Upper lobe of right lung (tissue), 1 donor: ENCODE data around the gene RPL22. TPM values are rescaled to one million over a fixed set of nuclear protein-coding genes. Genes with fewer than 3 reads are reported as not detected.

Experiments
- ATAC-seq: fragments of 200-7000 bp; cut with Tn5 transposase; one replicate; pipeline ENCODE4 v1.9.1; 2020; ENCODE audit warnings: mild to moderate bottlenecking, moderate library complexity
- DNase-seq: peaks from one replicate; pipeline ENCODE4 v3.0.0-alpha.2; 2020
- H3K27ac ChIP-seq: fragments of 200-600 bp; one replicate; pipeline ENCODE4 v1.8.0; 2022
- H3K27me3 ChIP-seq: fragments of 200-600 bp; one replicate; pipeline ENCODE4 v1.8.0; 2022; ENCODE audit warnings: mild to moderate bottlenecking
- H3K36me3 ChIP-seq: fragments of 200-600 bp; one replicate; pipeline ENCODE4 v1.8.0; 2022
- H3K4me1 ChIP-seq: fragments of 200-600 bp; one replicate; pipeline ENCODE4 v1.8.0; 2022
- H3K4me3 ChIP-seq: fragments of 200-600 bp; one replicate; pipeline ENCODE4 v1.8.0; 2022; ENCODE audit warnings: mild to moderate bottlenecking
- H3K9me3 ChIP-seq: fragments of 200-600 bp; one replicate; pipeline ENCODE4 v1.8.0; 2022
- CTCF ChIP-seq: fragments of 200-600 bp; IDR thresholded peaks from one replicate; pipeline ENCODE4 v1.8.0; 2022; ENCODE audit warnings: antibody characterized with exemption
- intact Hi-C: fragments of 100-400 bp; cut with DNase I; formaldehyde crosslinking; loops from one replicate; pipeline ENCODE4 v1.11.0; 2022
- long read RNA-seq: library from polyadenylated mRNA; unstranded; transcript quantifications from one replicate; pipeline ENCODE4 v2.0.0, GENCODE V29; 2021
- total RNA-seq: library from RNA; stranded (reverse); fragmentation: NEBNext Ultra II Directional; extraction: Animal tissue kit (Norgen Biotek cat#: 25700); gene quantifications from one replicate; pipeline ENCODE4 v1.2.1, GENCODE V29; 2021
- donor health status: DM: no; HTN: yes; CAD: no; lungs with severe emphysema.

RPL22 gene
- 308 TPM for total RNA-seq
- long read RNA-seq, transcript RPL22-201 (4 exons, 2,078 nt), result major isoform, 166 of 178 reads
- long read RNA-seq, partial matches to known transcripts, result 0 of 178 reads
- long read RNA-seq, other reads (novel, unspliced or antisense), result 11 of 178 reads

- Histone ChIP-seq H3K9me3 (no peaks in the 10 kb centered on the region), H3K4me1 (peaks cover 20% of the 10 kb centered on the region), H3K27me3 (no peaks in the 10 kb centered on the region), H3K27ac (peak within 1 kb of the TSS; percentile 83), H3K4me3 (peak within 1 kb of the TSS; percentile 70), H3K36me3 (peaks cover 29% of the 10 kb centered on the region)
- TF ChIP-seq CTCF, result no peak
- peak; percentile 99 for ATAC-seq
- DNase-seq, result peak; percentile 99
- intact Hi-C loops, result no loop called here
Observed at GRCh38 chr1:6199298-6200187, at the start of gene RPL22. Gene RPL22, minus strand, starts transcription at chr1:6199595. Its CDS starts 22 bp downstream, at chr1:6199573.

- H3K27ac ChIP-seq, result no peak overlapping the region
- intact Hi-C loops, result loop anchor here (10.0 kb wide), 2 partner anchors 97 to 157 kb away; no protein-coding TSS in a partner anchor
Observed at GRCh38 chr1:6248161-6248776, 48.9 kb upstream of the RPL22 start.

GRCh38 chr1:6247651-6248050 lies 48.3 kb upstream of the RPL22 start:
- ATAC-seq (no peak), DNase-seq (no peak)
- no peak overlapping the region for H3K27ac ChIP-seq
- peaks cover 19% of the 10 kb centered on the region for H3K4me1 ChIP-seq
- no peak overlapping the region for H3K4me3 ChIP-seq
- intact Hi-C loops, result loop anchor here (10.0 kb wide), 2 partner anchors 97 to 157 kb away; no protein-coding TSS in a partner anchor
- no peak for TF ChIP-seq CTCF
- peaks cover 66% of the 10 kb centered on the region for H3K27me3 ChIP-seq
- H3K9me3 ChIP-seq, result no peaks in the 10 kb centered on the region
- no peaks in the 10 kb centered on the region for H3K36me3 ChIP-seq

More at GRCh38 chr1:6248161-6248776, 48.9 kb upstream of the RPL22 start:
- H3K9me3 ChIP-seq, result no peaks in the 10 kb centered on the region
- peaks cover 19% of the 10 kb centered on the region for H3K4me1 ChIP-seq
- H3K27me3 ChIP-seq, result peaks cover 60% of the 10 kb centered on the region
- DNase-seq (no peak), ATAC-seq (no peak)
- no peak for TF ChIP-seq CTCF
- H3K36me3 ChIP-seq, result no peaks in the 10 kb centered on the region
- no peak overlapping the region for H3K4me3 ChIP-seq

GRCh38 chr1:6246497-6247467 lies 47.4 kb upstream of the RPL22 start:
- Histone ChIP-seq H3K9me3 (no peaks in the 10 kb centered on the region), H3K36me3 (no peaks in the 10 kb centered on the region), H3K27ac (no peak overlapping the region), H3K4me1 (peaks cover 24% of the 10 kb centered on the region), H3K27me3 (peaks cover 72% of the 10 kb centered on the region), H3K4me3 (no peak overlapping the region)
- peak; percentile 94 for TF ChIP-seq CTCF
- ATAC-seq (peak; percentile 76), DNase-seq (peak; percentile 90)
- intact Hi-C loops, result loop anchor here (10.0 kb wide), 2 partner anchors 98 to 158 kb away; no protein-coding TSS in a partner anchor
